ENCODE results near the gene CASR.

CASR gene

DNA sequence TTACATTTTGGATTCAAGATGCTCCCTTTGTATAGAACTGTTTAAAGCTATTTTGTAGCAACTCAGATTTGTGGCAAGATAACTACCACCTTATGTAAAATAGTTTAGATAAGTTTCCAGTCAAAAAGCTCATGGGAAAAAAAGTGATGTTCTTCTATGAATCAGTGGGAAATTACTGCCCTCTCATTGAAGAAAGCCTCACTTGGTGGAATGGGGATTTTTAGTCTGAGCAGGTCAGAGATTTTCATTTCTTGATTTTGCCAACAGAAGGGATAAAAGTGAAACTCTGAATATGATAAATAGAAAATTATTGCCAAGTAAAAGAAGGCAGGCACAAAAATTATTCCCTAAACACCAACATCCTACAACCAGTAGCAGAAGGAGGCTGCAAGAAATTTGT, 115.7 kb downstream of the CASR start:
- peak overlapping the region; percentile 45 for H3K9ac ChIP-seq (ENCODE audit: insufficient read length)
- TF ChIP-seq FOXP2 (optimal IDR thresholded peaks at IDR 0.05; ENCODE audit: control extremely low read depth, extremely low read length, insufficient read depth) (no peak), POLR2AphosphoS5 (IDR thresholded peaks at IDR 0.05; ENCODE audit: borderline replicate concordance, low read depth, low read length) (no peak), EZH2 (IDR thresholded peaks at IDR 0.05) (no peak)
- DNase-seq (ENCODE audit: low read depth, low spot score): no peak
- no peak overlapping the region for H3K27ac ChIP-seq
- H3K36me3 ChIP-seq (ENCODE audit: insufficient read depth, low read length): no peaks in the 10 kb centered on the region
- H3K4me3 ChIP-seq: no peak overlapping the region
- no peaks in the 10 kb centered on the region for H3K9me3 ChIP-seq (ENCODE audit: low read depth, low read length)

GRCh38 chr3:122299872-122300460, 116.5 kb downstream of the CASR start:
- no peak overlapping the region for H3K27ac ChIP-seq
- TF ChIP-seq FOXP2 (optimal IDR thresholded peaks at IDR 0.05; ENCODE audit: control extremely low read depth, extremely low read length, insufficient read depth) (no peak), POLR2AphosphoS5 (IDR thresholded peaks at IDR 0.05; ENCODE audit: borderline replicate concordance, low read depth, low read length) (no peak), EZH2 (IDR thresholded peaks at IDR 0.05) (no peak)

GRCh38 chr3:122301063-122301462, 117.6 kb downstream of the CASR start:
- no peak overlapping the region for H3K9ac ChIP-seq (ENCODE audit: insufficient read length)
- no peak for DNase-seq (ENCODE audit: low read depth, low spot score)

More at GRCh38 chr3:122299872-122300460, 116.5 kb downstream of the CASR start:
- Histone ChIP-seq H3K36me3 (ENCODE audit: insufficient read depth, low read length) (no peaks in the 10 kb centered on the region), H3K4me3 (no peak overlapping the region), H3K9ac (ENCODE audit: insufficient read length) (no peak overlapping the region), H3K9me3 (ENCODE audit: low read depth, low read length) (no peaks in the 10 kb centered on the region)
- DNase-seq (ENCODE audit: low read depth, low spot score): peak; percentile 34

GRCh38 chr3:122305818-122306621, 122.6 kb downstream of the CASR start:
- H3K4me3 ChIP-seq: no peak overlapping the region
- no peaks in the 10 kb centered on the region for H3K9me3 ChIP-seq (ENCODE audit: low read depth, low read length)
- H3K36me3 ChIP-seq (ENCODE audit: insufficient read depth, low read length): no peaks in the 10 kb centered on the region
- TF ChIP-seq EZH2 (IDR thresholded peaks at IDR 0.05) (no peak), FOXP2 (optimal IDR thresholded peaks at IDR 0.05; ENCODE audit: control extremely low read depth, extremely low read length, insufficient read depth) (no peak), POLR2AphosphoS5 (IDR thresholded peaks at IDR 0.05; ENCODE audit: borderline replicate concordance, low read depth, low read length) (no peak)
- no peak overlapping the region for H3K9ac ChIP-seq (ENCODE audit: insufficient read length)
- H3K27ac ChIP-seq: no peak overlapping the region
- no peak for DNase-seq (ENCODE audit: low read depth, low spot score)

More at GRCh38 chr3:122301063-122301462, 117.6 kb downstream of the CASR start:
- no peak for TF ChIP-seq POLR2AphosphoS5 (IDR thresholded peaks at IDR 0.05; ENCODE audit: borderline replicate concordance, low read depth, low read length)
- TF ChIP-seq FOXP2 (optimal IDR thresholded peaks at IDR 0.05; ENCODE audit: control extremely low read depth, extremely low read length, insufficient read depth): no peak
- no peak for TF ChIP-seq EZH2 (IDR thresholded peaks at IDR 0.05)
- H3K4me3 ChIP-seq: no peak overlapping the region
- no peaks in the 10 kb centered on the region for H3K36me3 ChIP-seq (ENCODE audit: insufficient read depth, low read length)
- no peaks in the 10 kb centered on the region for H3K9me3 ChIP-seq (ENCODE audit: low read depth, low read length)
- no peak overlapping the region for H3K27ac ChIP-seq

DNA sequence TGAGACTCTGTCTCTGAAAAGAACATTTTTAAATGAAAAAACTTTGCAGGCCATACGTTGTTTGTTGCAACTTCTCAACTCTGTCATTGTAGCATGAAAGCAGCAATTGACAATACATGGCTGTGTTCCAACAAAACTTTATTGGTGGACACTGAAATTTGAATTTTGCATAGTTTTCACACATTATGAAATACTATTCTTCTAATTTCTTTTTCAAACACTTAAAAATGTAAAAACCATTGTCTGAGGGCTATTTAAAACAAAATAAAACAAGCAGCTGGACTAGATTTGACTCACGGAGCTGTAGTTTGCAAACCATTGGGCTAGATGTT, 123.1 kb downstream of the CASR start:
- H3K36me3 ChIP-seq (ENCODE audit: insufficient read depth, low read length): no peaks in the 10 kb centered on the region
- no peak for DNase-seq (ENCODE audit: low read depth, low spot score)

DNA sequence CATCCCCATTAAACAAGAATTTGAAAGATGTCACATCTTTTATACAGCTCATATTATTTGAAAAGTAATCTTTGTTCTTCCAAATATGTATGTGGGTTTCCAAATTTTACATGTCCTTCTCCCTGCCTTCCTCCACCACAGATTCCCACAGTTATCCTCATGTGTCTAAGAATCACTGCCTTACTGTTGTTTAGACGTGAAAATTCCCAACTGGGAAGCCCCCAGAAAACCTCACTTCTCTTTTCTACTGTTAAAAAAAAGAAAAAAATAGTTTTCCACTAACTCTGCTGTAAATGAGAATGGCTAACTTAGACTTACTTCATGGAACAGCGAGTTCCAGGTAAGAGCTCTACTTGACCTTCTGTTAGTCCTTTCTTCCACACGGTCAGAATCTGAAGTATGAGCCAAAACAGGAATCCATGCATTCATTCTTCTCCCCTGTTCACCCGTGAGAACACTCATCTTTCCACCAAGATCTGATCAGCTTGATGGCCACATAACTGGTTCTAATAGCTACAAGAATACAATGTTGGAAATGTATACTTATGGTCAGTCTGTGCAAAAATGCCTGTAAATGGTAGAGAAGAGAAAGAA, 123.7 kb downstream of the CASR start:
- Histone ChIP-seq H3K27ac (no peak overlapping the region), H3K9ac (ENCODE audit: insufficient read length) (no peak overlapping the region), H3K4me3 (no peak overlapping the region), H3K9me3 (ENCODE audit: low read depth, low read length) (no peaks in the 10 kb centered on the region), H3K36me3 (ENCODE audit: insufficient read depth, low read length) (no peaks in the 10 kb centered on the region)
- DNase-seq (ENCODE audit: low read depth, low spot score): no peak
- no peak for TF ChIP-seq EZH2 (IDR thresholded peaks at IDR 0.05)
- no peak for TF ChIP-seq POLR2AphosphoS5 (IDR thresholded peaks at IDR 0.05; ENCODE audit: borderline replicate concordance, low read depth, low read length)
- TF ChIP-seq FOXP2 (optimal IDR thresholded peaks at IDR 0.05; ENCODE audit: control extremely low read depth, extremely low read length, insufficient read depth): no peak

More for the DNA sequence above, 123.1 kb downstream of the CASR start:
- Histone ChIP-seq H3K4me3 (no peak overlapping the region), H3K9ac (ENCODE audit: insufficient read length) (no peak overlapping the region), H3K9me3 (ENCODE audit: low read depth, low read length) (no peaks in the 10 kb centered on the region), H3K27ac (no peak overlapping the region)
- no peak for TF ChIP-seq EZH2 (IDR thresholded peaks at IDR 0.05)
- TF ChIP-seq POLR2AphosphoS5 (IDR thresholded peaks at IDR 0.05; ENCODE audit: borderline replicate concordance, low read depth, low read length): no peak
- no peak for TF ChIP-seq FOXP2 (optimal IDR thresholded peaks at IDR 0.05; ENCODE audit: control extremely low read depth, extremely low read length, insufficient read depth)

DNA sequence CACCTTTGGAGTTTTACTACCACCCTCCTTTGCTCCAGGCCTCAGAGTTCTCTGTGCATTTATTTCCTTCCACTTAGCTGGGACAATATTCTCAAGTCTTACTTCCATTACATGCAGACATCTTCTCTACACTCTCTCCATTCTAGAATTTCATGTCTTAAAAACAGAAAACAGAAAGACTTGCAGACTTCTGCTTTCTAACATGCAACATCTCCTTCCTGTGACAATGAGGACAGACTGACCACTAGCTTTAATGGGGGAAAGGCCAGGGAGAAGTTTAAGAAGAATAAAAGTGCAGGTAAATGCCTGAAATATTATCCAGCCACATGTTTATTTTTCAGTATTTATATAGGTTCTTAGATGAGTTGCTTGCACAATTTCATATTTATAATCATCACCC, 124.5 kb downstream of the CASR start:
- Histone ChIP-seq H3K9ac (ENCODE audit: insufficient read length) (no peak overlapping the region), H3K9me3 (ENCODE audit: low read depth, low read length) (no peaks in the 10 kb centered on the region), H3K4me3 (no peak overlapping the region), H3K27ac (no peak overlapping the region), H3K36me3 (ENCODE audit: insufficient read depth, low read length) (no peaks in the 10 kb centered on the region)
- no peak for DNase-seq (ENCODE audit: low read depth, low spot score)
- TF ChIP-seq FOXP2 (optimal IDR thresholded peaks at IDR 0.05; ENCODE audit: control extremely low read depth, extremely low read length, insufficient read depth) (no peak), POLR2AphosphoS5 (IDR thresholded peaks at IDR 0.05; ENCODE audit: borderline replicate concordance, low read depth, low read length) (no peak), EZH2 (IDR thresholded peaks at IDR 0.05) (no peak)

- Histone ChIP-seq H3K4me3 (no peak overlapping the region), H3K9me3 (ENCODE audit: low read depth, low read length) (no peaks in the 10 kb centered on the region), H3K27ac (no peak overlapping the region), H3K9ac (ENCODE audit: insufficient read length) (no peak overlapping the region), H3K36me3 (ENCODE audit: insufficient read depth, low read length) (no peaks in the 10 kb centered on the region)
- no peak for TF ChIP-seq EZH2 (IDR thresholded peaks at IDR 0.05)
- no peak for TF ChIP-seq FOXP2 (optimal IDR thresholded peaks at IDR 0.05; ENCODE audit: control extremely low read depth, extremely low read length, insufficient read depth)
- TF ChIP-seq POLR2AphosphoS5 (IDR thresholded peaks at IDR 0.05; ENCODE audit: borderline replicate concordance, low read depth, low read length): no peak
- no peak for DNase-seq (ENCODE audit: low read depth, low spot score)
Measured at GRCh38 chr3:122310361-122310760, 126.9 kb downstream of the CASR start.
